ENCODE measurements around the gene SFXN2.

GRCh38 chr10:102745157-102745556 is 30.7 kb downstream of the SFXN2 start:
- no peak for TF ChIP-seq CTCF (IDR thresholded peaks at IDR 0.05 in 4 of 5, conservative IDR thresholded peaks at IDR 0.05 in 1 of 5)
- no peak for TF ChIP-seq POLR2A (IDR thresholded peaks at IDR 0.05)

All from gastrocnemius medialis (tissue), 4 donors.